Measurements from ENCODE around the gene RPS4Y1. TPM values are rescaled to one million over a fixed set of nuclear protein-coding genes. Genes with fewer than 3 reads are reported as not detected.

RPS4Y1 gene
- 254 and 375 TPM in 2 replicates for total RNA-seq

DNA sequence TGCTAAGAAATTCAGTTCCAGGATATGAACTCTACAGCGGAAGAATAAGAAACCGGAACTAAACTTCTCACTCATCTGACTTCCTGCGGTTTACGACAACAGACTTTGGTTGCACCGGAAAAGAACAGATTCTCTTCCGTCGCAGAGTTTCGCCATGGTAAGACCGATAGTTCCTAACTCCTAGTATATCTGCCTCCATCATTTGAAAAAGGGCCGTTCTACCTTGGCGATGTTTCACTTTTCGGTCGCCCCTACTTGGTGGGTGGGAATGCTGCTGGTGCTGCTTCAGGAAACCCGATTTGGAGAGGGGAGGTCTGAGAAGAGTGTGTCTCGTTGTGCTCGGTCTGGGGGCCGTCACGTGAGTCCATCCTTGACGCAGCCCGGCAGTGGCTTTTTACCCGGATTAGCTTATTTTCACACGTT, at the start of gene RPS4Y1:
Gene RPS4Y1 (plus strand): TSS at position 132 of the 423 bp plus-strand sequence. CDS start 23 bp downstream, at position 155.

Other genes with a start within 250 kb of the RPS4Y1 start
- not detected in 2 replicates for gene SRY, start 53.9 kb upstream of the RPS4Y1 start, total RNA-seq
- 14.2 and 21.8 TPM in 2 replicates for gene ZFY, start 93.8 kb downstream of the RPS4Y1 start, total RNA-seq

Data from smooth muscle cell of trachea (primary cell).